ENCODE results near the gene FGD2. TPM values are rescaled to one million over a fixed set of nuclear protein-coding genes. Genes with fewer than 3 reads are reported as not detected.
A peak's percentile ranks its signal among the peaks of the same experiment; 100 is the strongest.

Gene FGD2
- total and polyA plus RNA-seq, 9 of the 15 experiments (the other 6 are each of a cell fraction or from before 2014, with no cell fraction given): 0.09 TPM; not detected in 8

GRCh38 chr6:37051138-37052026 is 45.9 kb downstream of the FGD2 start (continued):
- TF ChIP-seq ZFP36 (IDR thresholded peaks at IDR 0.05; ENCODE audit: low read depth, low read length, partially characterized antibody) (peak; percentile 97), E2F1 (CRISPR knock-in tag; IDR thresholded peaks at IDR 0.05) (no peak; the same call in 1 of the 2 replicates), LEF1 (IDR thresholded peaks at IDR 0.05) (peak; percentile 46; the same call in 1 of the 2 replicates), ZBED1 (IDR thresholded peaks at IDR 0.05) (no peak), BCOR (IDR thresholded peaks at IDR 0.05) (peak; percentile 100), ZNF398 (CRISPR knock-in tag; IDR thresholded peaks at IDR 0.05) (no peak), SREBF2 (CRISPR knock-in tag; IDR thresholded peaks at IDR 0.05) (no peak), ZNF436 (CRISPR knock-in tag; IDR thresholded peaks at IDR 0.05) (no peak), ATF1 (CRISPR knock-in tag; IDR thresholded peaks at IDR 0.05) (no peak), ATF1 (tag; IDR thresholded peaks at IDR 0.05) (peak; percentile 72), ZNF76 (CRISPR knock-in tag; IDR thresholded peaks at IDR 0.05; ENCODE audit: borderline replicate concordance) (peak; percentile 86; the same call in 1 of the 2 replicates), ZKSCAN8 (CRISPR knock-in tag; IDR thresholded peaks at IDR 0.05) (no peak), CBX3 (IDR thresholded peaks at IDR 0.05; ENCODE audit: borderline replicate concordance in 1 of 2, low read length in 2 of 2) (peak in 1 of 2 experiments; percentile 78; a peak in 1 of 3 replicates), NR2C2 (CRISPR knock-in tag; IDR thresholded peaks at IDR 0.05) (0 out of 2 replicates have a peak, but pooled peaks have one; percentile 60), NR2C2 (tag; IDR thresholded peaks at IDR 0.05) (no peak), BRCA1 (IDR thresholded peaks at IDR 0.05) (no peak), BRCA1 (CRISPR knock-in tag; IDR thresholded peaks at IDR 0.05) (no peak), PTBP1 (IDR thresholded peaks at IDR 0.05; ENCODE audit: low read depth, low read length) (peak; percentile 77; the same call in 1 of the 2 replicates), ZZZ3 (IDR thresholded peaks at IDR 0.05) (no peak)
- TF ChIP-seq, protein P1, sequence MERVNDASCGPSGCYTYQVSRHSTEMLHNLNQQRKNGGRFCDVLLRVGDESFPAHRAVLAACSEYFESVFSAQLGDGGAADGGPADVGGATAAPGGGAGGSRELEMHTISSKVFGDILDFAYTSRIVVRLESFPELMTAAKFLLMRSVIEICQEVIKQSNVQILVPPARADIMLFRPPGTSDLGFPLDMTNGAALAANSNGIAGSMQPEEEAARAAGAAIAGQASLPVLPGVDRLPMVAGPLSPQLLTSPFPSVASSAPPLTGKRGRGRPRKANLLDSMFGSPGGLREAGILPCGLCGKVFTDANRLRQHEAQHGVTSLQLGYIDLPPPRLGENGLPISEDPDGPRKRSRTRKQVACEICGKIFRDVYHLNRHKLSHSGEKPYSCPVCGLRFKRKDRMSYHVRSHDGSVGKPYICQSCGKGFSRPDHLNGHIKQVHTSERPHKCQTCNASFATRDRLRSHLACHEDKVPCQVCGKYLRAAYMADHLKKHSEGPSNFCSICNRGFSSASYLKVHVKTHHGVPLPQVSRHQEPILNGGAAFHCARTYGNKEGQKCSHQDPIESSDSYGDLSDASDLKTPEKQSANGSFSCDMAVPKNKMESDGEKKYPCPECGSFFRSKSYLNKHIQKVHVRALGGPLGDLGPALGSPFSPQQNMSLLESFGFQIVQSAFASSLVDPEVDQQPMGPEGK (CRISPR knock-in tag; IDR thresholded peaks at IDR 0.05; ENCODE audit: borderline replicate concordance): peak; percentile 48; the same call in 1 of the 2 replicates
